WI38 (cell line): Measurements from ENCODE around the gene BIRC6.

Experiments used
- H3K4me3 ChIP-seq: 2 replicates; pipeline ENCODE4 v1.5.1; 2011; ENCODE audit warnings: low read depth, mild to moderate bottlenecking, control low read depth, low read length
- CTCF ChIP-seq: IDR thresholded peaks from 2 replicates; pipeline ENCODE4 v1.5.1; 2012; ENCODE audit warnings: low read depth, mild to moderate bottlenecking, control low read depth, low read length

The BIRC6 gene

GRCh38 chr2:32474381-32474780, 117.6 kb downstream of the BIRC6 start:
- TF ChIP-seq CTCF, result no peak
- H3K4me3 ChIP-seq, result no peak overlapping the region

- no peak for TF ChIP-seq CTCF
- H3K4me3 ChIP-seq, result no peak overlapping the region
These were observed 122.2 kb downstream of the BIRC6 start for GRCh38 chr2:32478889-32479620.

GRCh38 chr2:32479993-32480392, 123.2 kb downstream of the BIRC6 start:
- H3K4me3 ChIP-seq, result no peak overlapping the region
- TF ChIP-seq CTCF, result no peak

GRCh38 chr2:32482471-32482870, 125.6 kb downstream of the BIRC6 start:
- no peak overlapping the region for H3K4me3 ChIP-seq
- TF ChIP-seq CTCF, result no peak

GRCh38 chr2:32484937-32485336, 128.1 kb downstream of the BIRC6 start:
- no peak for TF ChIP-seq CTCF
- no peak overlapping the region for H3K4me3 ChIP-seq

- H3K4me3 ChIP-seq, result no peak overlapping the region
- no peak for TF ChIP-seq CTCF
These were observed 128.6 kb downstream of the BIRC6 start for GRCh38 chr2:32485399-32485798.

- TF ChIP-seq CTCF, result no peak
These were observed 132.2 kb downstream of the BIRC6 start for GRCh38 chr2:32489061-32489460.

More at GRCh38 chr2:32489061-32489460, 132.2 kb downstream of the BIRC6 start:
- no peak overlapping the region for H3K4me3 ChIP-seq
